Smooth muscle cell (in vitro differentiated cells): ENCODE measurements around the gene GALNT1. TPM values are rescaled to one million over a fixed set of nuclear protein-coding genes. Genes with fewer than 3 reads are reported as not detected.

Experiments
- DNase-seq: peaks from one replicate; lab custom pipeline; 2025; ENCODE audit not compliant: unreplicated experiment; lab: John Stamatoyannopoulos, UW
- H2AFZ ChIP-seq: fragments of 200-600 bp; sonication (generic); 2 replicates; pipeline ENCODE4 v1.6.0; 2016; ENCODE audit warnings: antibody characterized with exemption, low read depth, mild to moderate bottlenecking
- H3F3A ChIP-seq: fragments of 200-600 bp; sonication (generic); 2 replicates; pipeline ENCODE4 v1.6.0; 2017; ENCODE audit warnings: antibody characterized with exemption, low read depth
- H3K27ac ChIP-seq: fragments of 200-600 bp; sonication (generic); 2 replicates; pipeline ENCODE4 v1.5.1; 2016; ENCODE audit warnings: low read depth, mild to moderate bottlenecking
- H3K27me3 ChIP-seq: fragments of 200-600 bp; sonication (generic); 2 replicates; pipeline ENCODE4 v1.6.1; 2016; ENCODE audit warnings: low read depth, mild to moderate bottlenecking
- H3K36me3 ChIP-seq: fragments of 200-600 bp; sonication (generic); 2 replicates; pipeline ENCODE4 v1.5.1; 2016; ENCODE audit warnings: low read depth
- H3K4me1 ChIP-seq: fragments of 200-600 bp; sonication (generic); 2 replicates; pipeline ENCODE4 v1.5.1; 2016; ENCODE audit warnings: low read depth
- H3K4me2 ChIP-seq: fragments of 200-600 bp; sonication (generic); 2 replicates; pipeline ENCODE4 v1.6.0; 2016; ENCODE audit warnings: mild to moderate bottlenecking
- H3K4me3 ChIP-seq: fragments of 200-600 bp; sonication (generic); 2 replicates; pipeline ENCODE4 v1.5.1; 2016; ENCODE audit warnings: mild to moderate bottlenecking
- H3K79me2 ChIP-seq: fragments of 200-600 bp; sonication (generic); 2 replicates; pipeline ENCODE4 v1.6.0; 2016; ENCODE audit warnings: low read depth, mild to moderate bottlenecking
- H3K9ac ChIP-seq: fragments of 200-600 bp; sonication (generic); 2 replicates; pipeline ENCODE4 v1.6.0; 2016; ENCODE audit warnings: low read depth
- H3K9me3 ChIP-seq: fragments of 200-600 bp; sonication (generic); replicated peaks from 2 replicates; pipeline ENCODE4 v1.5.1; 2016; ENCODE audit warnings: low read depth
- H4K20me1 ChIP-seq: fragments of 200-600 bp; sonication (generic); 2 replicates; pipeline ENCODE4 v1.6.0; 2016; ENCODE audit warnings: low read depth
- CTCF ChIP-seq: fragments of 200-600 bp; sonication (generic); IDR thresholded peaks from 2 replicates; pipeline ENCODE4 v1.5.1; 2017; ENCODE audit warnings: borderline replicate concordance, mild to moderate bottlenecking, antibody characterized with exemption; ENCODE audit not compliant: insufficient read depth, poor library complexity, severe bottlenecking
- WGBS: methylation state at CpG from one replicate; pipeline ENCODE4 v1.1.7; 2016; ENCODE audit warnings: low lambda C conversion rate; 5-methylcytosine and 5-hydroxymethylcytosine counted together
- polyA plus RNA-seq: library from polyadenylated mRNA; unstranded; fragments of >200 nt; fragmentation: Nextera tagmentation; extraction: Ambion mirVana; gene quantifications from 2 replicates; pipeline ENCODE4 v1.2.1, GENCODE V29; 2016
- total RNA-seq: library from RNA; depleted of rRNA; stranded (reverse); fragments of >200 nt; gene quantifications from 2 replicates; pipeline ENCODE4 v1.2.3, GENCODE V29; 2014

The GALNT1 gene
- total and polyA plus RNA-seq, 2 experiments from 2014 or later: 151 to 195 TPM

GRCh38 chr18:35743916-35744315, 162.4 kb downstream of the GALNT1 start:
- H3K4me3 ChIP-seq: no peak overlapping the region
- no peaks in the 10 kb centered on the region for H3K36me3 ChIP-seq
- H3K4me2 ChIP-seq: no peak overlapping the region
- H3K9ac ChIP-seq: no peak overlapping the region
- peaks cover 4% of the 10 kb centered on the region for H3F3A ChIP-seq
- H3K9me3 ChIP-seq: no peaks in the 10 kb centered on the region
- TF ChIP-seq CTCF: no peak
- H2AFZ ChIP-seq: no peak overlapping the region
- H3K27me3 ChIP-seq: no peaks in the 10 kb centered on the region
- no peaks in the 10 kb centered on the region for H4K20me1 ChIP-seq
- no peak for DNase-seq
- H3K79me2 ChIP-seq: no peaks in the 10 kb centered on the region
- H3K27ac ChIP-seq: no peak overlapping the region
- H3K4me1 ChIP-seq: no peaks in the 10 kb centered on the region

- H3K79me2 ChIP-seq: no peaks in the 10 kb centered on the region
- no peak overlapping the region for H3K27ac ChIP-seq
- no peak overlapping the region for H3K9ac ChIP-seq
- no peaks in the 10 kb centered on the region for H3K36me3 ChIP-seq
- no peak for DNase-seq
- TF ChIP-seq CTCF: no peak
- WGBS: 95% methylated on average over 4 of the region's 4 CpGs
- no peak overlapping the region for H3K4me2 ChIP-seq
- H4K20me1 ChIP-seq: no peaks in the 10 kb centered on the region
- H3K9me3 ChIP-seq: no peaks in the 10 kb centered on the region
- no peaks in the 10 kb centered on the region for H3K27me3 ChIP-seq
- H2AFZ ChIP-seq: no peak overlapping the region
- H3F3A ChIP-seq: no peaks in the 10 kb centered on the region
- no peaks in the 10 kb centered on the region for H3K4me1 ChIP-seq
- H3K4me3 ChIP-seq: no peak overlapping the region
Measured at GRCh38 chr18:35745814-35746213, 164.3 kb downstream of the GALNT1 start.

GRCh38 chr18:35746826-35747339, 165.3 kb downstream of the GALNT1 start:
- no peak overlapping the region for H2AFZ ChIP-seq
- no peaks in the 10 kb centered on the region for H4K20me1 ChIP-seq
- no peak for DNase-seq
- no peak overlapping the region for H3K9ac ChIP-seq
- no peaks in the 10 kb centered on the region for H3K27me3 ChIP-seq
- TF ChIP-seq CTCF: no peak
- H3K4me2 ChIP-seq: no peak overlapping the region
- H3K4me3 ChIP-seq: no peak overlapping the region
- H3K79me2 ChIP-seq: no peaks in the 10 kb centered on the region
- no peaks in the 10 kb centered on the region for H3F3A ChIP-seq
- H3K9me3 ChIP-seq: no peaks in the 10 kb centered on the region
- no peak overlapping the region for H3K27ac ChIP-seq
- 85% methylated on average over 2 of the region's 2 CpGs for WGBS
- no peaks in the 10 kb centered on the region for H3K4me1 ChIP-seq
- no peaks in the 10 kb centered on the region for H3K36me3 ChIP-seq

- Histone ChIP-seq H3K9ac (no peak overlapping the region), H3K79me2 (no peaks in the 10 kb centered on the region), H3K4me2 (no peak overlapping the region), H3K9me3 (no peaks in the 10 kb centered on the region), H3F3A (no peaks in the 10 kb centered on the region), H2AFZ (no peak overlapping the region), H3K36me3 (no peaks in the 10 kb centered on the region), H3K27ac (no peak overlapping the region), H3K4me3 (no peak overlapping the region), H3K27me3 (no peaks in the 10 kb centered on the region), H4K20me1 (no peaks in the 10 kb centered on the region), H3K4me1 (no peaks in the 10 kb centered on the region)
- DNase-seq: no peak
- WGBS: 77% methylated on average over 6 of the region's 7 CpGs
- no peak for TF ChIP-seq CTCF
Measured at GRCh38 chr18:35747894-35748472, 166.4 kb downstream of the GALNT1 start.
